ENCODE data around the gene SLC22A2.
"Not testable (repeated sequence)": the region's sequence is repeated elsewhere in the genome, so short reads cannot be mapped to it uniquely, and the experiment has no call there.

The SLC22A2 gene

GRCh38 chr6:160248538-160248937 is 10.1 kb downstream of the SLC22A2 start:
- no peak for DNase-seq (ENCODE audit: low read depth in 2 of 2)

GRCh38 chr6:160247457-160247883 is 11.2 kb downstream of the SLC22A2 start:
- DNase-seq (ENCODE audit: low read depth in 2 of 2): no peak

GRCh38 chr6:160240691-160241084 is 17.9 kb downstream of the SLC22A2 start:
- DNase-seq (ENCODE audit: low read depth in 2 of 2): no peak

- DNase-seq (ENCODE audit: low read depth in 2 of 2): no peak
These were observed 18.5 kb downstream of the SLC22A2 start for GRCh38 chr6:160239929-160240690.

GRCh38 chr6:160238761-160239751 is 19.6 kb downstream of the SLC22A2 start:
- no peak for DNase-seq (ENCODE audit: low read depth in 2 of 2)

- no peak for DNase-seq (ENCODE audit: low read depth in 2 of 2)
These were observed 20.3 kb downstream of the SLC22A2 start for GRCh38 chr6:160238278-160238711.

GRCh38 chr6:160237597-160238275 is 20.9 kb downstream of the SLC22A2 start:
- DNase-seq (ENCODE audit: low read depth in 2 of 2): not testable (repeated sequence)

GRCh38 chr6:160236235-160236872 is 22.3 kb downstream of the SLC22A2 start:
- DNase-seq (ENCODE audit: low read depth in 2 of 2): not testable (repeated sequence)

GRCh38 chr6:160233950-160234640 is 24.5 kb downstream of the SLC22A2 start:
- DNase-seq (ENCODE audit: low read depth in 2 of 2): not testable (repeated sequence)

- no peak for DNase-seq (ENCODE audit: low read depth in 2 of 2)
These were observed 30.9 kb downstream of the SLC22A2 start for GRCh38 chr6:160227769-160228161.

GRCh38 chr6:160227038-160227768 is 31.4 kb downstream of the SLC22A2 start:
- no peak for DNase-seq (ENCODE audit: low read depth in 2 of 2)

- DNase-seq (ENCODE audit: low read depth in 2 of 2): peak; percentile 32 to 61
These were observed 32.5 kb downstream of the SLC22A2 start for GRCh38 chr6:160226118-160226591.

- DNase-seq (ENCODE audit: low read depth in 2 of 2): no peak
These were observed 33.9 kb downstream of the SLC22A2 start for GRCh38 chr6:160224639-160225237.

- DNase-seq (ENCODE audit: low read depth in 2 of 2): no peak
These were observed 36.1 kb downstream of the SLC22A2 start for GRCh38 chr6:160222491-160222890.

GRCh38 chr6:160221918-160222317 is 36.7 kb downstream of the SLC22A2 start:
- no peak for DNase-seq (ENCODE audit: low read depth in 2 of 2)

GRCh38 chr6:160221423-160221822 is 37.2 kb downstream of the SLC22A2 start:
- no peak for DNase-seq (ENCODE audit: low read depth in 2 of 2)

GRCh38 chr6:160218810-160219209 is 39.8 kb downstream of the SLC22A2 start:
- DNase-seq (ENCODE audit: low read depth in 2 of 2): no peak

GRCh38 chr6:160217863-160218262 is 40.8 kb downstream of the SLC22A2 start:
- no peak for DNase-seq (ENCODE audit: low read depth in 2 of 2)

GRCh38 chr6:160217073-160217472 is 41.5 kb downstream of the SLC22A2 start:
- no peak for DNase-seq (ENCODE audit: low read depth in 2 of 2)

- no peak for DNase-seq (ENCODE audit: low read depth in 2 of 2)
These were observed 43.4 kb downstream of the SLC22A2 start for GRCh38 chr6:160215232-160215631.

All from stimulated activated CD4-positive, alpha-beta T cell treated with anti-CD3 and anti-CD28 coated beads, Interleukin-4, amount 100 ng/mL, for 48 hours (primary cell).